Activated CD4-positive, alpha-beta T cell treated with anti-CD3 and anti-CD28 coated beads for 4 hours (primary cell): Measurements from ENCODE around the gene ZNF605.
"Not testable (repeated sequence)": the region's sequence is repeated elsewhere in the genome, so short reads cannot be mapped to it uniquely, and the experiment has no call there.

Experiments
- DNase-seq, 2 donors: peaks; one replicate each; pipeline ENCODE4 v3.0.0-alpha.2; 2020

The ZNF605 gene

DNA sequence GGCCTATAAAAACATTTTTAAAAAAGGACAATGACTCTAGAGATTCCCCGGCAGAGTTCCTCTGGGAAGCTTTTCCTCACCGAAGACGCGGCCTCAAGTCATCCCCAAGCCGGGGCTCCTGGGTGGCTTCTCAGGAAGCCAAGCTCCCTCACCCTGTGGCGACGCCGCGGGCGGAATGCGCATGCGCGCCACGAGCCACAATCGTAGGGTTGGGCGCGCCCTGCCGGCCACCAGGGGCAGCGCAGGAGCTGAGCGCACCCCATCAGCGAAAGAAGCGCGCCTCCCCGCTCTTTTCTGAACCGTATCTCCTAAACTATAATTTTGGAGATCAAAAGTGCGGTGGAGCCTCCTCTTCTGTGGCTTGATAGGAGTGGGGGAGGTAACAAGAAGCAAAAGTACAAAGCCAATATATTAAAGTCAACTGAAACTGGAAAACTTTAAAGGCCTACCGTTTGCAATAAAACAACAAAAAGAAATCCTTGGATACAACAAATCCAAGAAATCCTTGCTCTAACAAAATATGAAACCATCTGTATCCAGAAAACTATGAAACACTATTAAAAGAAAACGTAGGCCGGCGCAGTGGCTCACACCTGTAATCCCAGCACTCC, 51.3 kb downstream of the ZNF605 start:
- DNase-seq = peak; percentile 91

DNA sequence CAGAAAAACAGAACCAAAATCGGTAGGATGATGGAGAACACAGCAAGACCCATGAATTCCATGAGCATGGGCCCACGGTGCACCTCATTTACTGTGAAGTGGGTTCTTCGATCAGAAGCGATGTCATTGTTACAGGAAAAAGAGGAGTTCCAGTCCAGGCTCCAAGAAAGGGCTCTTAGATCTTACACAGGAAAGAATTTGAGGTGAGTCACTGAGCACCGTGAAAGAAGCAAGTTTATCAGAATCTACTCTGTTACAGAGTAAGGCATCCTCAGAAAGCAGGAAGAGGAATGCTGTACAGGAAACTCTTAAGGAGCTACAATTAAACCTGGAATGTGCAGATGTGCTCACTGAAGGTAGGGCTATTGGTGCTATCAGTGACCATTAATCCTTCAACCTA, 57.1 kb downstream of the ZNF605 start:
- DNase-seq = no peak

DNA sequence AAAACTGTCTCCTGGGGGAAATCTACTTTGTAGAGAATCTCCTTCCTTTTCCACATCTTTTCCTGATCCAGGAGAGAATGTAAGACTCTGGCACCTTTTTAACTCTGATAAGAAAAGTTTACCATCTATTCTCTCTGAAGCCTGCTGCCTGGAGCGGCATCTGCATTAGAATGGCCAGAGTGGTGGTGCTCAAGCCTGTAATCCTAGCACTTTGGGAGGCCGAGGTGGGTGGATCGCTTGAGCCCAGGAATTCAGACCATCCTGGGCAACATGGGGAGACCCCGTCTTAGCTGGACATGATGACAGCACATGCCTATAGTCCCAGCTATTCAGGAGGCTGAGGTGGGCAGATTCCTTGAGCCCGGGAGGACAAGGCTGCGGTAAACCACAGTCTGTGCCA, 67.3 kb downstream of the ZNF605 start:
- DNase-seq = no peak

DNA sequence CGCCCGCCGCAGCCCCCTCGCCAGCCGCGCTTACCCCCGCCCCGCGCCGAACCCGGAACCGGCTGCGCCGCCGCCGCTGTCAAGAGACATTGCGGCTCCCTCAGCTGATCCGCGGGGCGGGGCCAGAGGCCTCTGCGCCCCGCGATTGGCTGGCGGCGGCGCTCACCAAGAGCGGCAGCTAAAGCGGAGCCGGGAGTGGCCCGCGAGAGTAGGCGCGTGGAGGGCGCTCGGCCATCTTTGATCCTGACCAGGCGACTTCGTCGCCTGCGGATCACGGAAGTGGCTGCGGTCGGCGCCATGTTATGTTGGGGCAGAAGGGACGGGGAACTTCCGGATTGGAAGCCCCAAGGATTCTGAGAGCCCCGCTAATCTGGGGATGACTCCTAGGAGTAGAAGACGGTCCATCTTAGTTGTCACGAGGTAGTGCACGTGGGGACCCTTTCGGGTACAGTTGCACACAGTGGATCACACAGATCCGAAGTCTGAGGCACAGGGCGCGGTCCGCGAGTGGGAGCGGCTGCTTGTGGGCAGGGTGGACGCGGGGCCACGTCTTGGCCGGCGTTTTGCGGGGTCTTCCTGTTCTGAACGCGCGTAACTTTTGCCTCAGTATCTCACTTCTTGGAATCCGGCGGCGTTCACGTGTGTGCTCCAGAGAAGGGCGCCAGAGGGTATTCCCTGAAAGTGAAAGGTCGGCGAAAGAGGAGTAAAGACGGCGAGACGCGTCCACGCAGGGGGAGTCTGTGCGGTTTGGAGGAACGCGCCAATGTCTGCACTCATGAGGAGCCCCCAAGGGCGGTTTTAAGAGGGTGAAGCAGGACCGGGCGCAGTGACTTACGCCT, 68.4 kb downstream of the ZNF605 start, which contains the start of gene CHFR:
CHFR (minus strand) TSS at position 93 of the 839 bp plus-strand sequence. CDS start 277 bp downstream, outside the sequence.
- DNase-seq = peak; percentile 89 to 93

DNA sequence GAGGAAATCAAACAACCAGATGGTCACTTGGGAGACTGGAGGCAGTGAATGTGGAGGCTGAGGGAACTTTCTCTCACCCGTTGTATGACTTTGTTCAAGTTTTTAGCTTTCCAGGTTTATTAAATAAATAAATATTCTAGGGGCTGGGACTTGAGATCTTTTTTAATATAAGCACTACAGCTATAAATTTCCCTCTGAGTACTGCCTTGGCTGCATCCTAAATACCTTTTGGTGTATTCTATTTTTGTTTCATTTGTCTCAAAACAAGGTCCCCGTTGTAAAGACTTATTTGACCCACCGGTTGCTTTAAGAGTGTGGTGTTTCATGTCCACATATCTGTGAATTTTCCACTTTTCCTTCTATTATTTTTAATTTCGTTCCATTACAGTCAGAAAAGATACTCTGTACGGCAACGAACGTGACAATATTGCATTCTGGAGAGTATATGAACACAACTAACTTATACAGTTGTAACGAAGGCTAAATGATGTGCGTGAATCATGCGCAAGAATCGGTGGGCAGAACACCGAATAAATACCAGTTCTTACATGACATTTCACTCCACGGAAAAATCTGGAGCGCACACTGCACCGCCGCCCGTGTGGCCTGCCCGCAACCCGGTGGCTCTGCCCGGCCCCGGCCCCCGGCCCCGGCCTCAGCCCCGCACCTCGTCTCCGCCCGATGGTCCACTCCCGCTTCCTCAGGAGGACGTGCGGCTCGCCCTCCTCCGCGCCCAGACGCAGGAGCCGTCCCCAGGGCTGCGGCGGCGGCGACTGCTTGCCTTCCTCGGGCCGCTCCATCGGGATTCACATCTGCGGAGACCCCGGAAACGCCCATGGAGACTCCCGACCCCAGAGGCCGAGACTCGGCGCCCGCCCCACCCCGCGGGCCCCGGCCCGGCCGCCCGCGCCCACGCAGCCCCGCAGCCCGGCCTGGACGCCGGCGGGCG, 69.3 kb downstream of the ZNF605 start:
- DNase-seq = no peak

DNA sequence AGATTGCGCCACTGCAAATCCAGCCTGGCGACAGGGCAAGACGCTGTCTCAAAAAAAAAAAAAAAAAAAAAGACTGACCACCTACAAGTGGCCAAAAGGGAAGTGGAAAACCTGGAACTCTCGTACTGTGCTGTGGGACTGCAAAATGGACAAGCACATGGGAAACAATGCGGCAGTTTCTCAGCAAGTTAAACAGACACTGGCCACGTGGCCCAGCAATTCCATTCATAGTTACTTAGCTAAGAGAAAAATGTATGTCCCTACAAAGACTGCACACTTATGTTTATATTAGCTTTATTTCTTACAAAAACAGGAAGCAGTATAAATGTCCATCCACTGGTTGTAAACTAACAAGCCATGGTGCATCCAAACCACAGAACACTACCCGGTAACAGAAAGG, 74.3 kb downstream of the ZNF605 start:
- no peak for DNase-seq

DNA sequence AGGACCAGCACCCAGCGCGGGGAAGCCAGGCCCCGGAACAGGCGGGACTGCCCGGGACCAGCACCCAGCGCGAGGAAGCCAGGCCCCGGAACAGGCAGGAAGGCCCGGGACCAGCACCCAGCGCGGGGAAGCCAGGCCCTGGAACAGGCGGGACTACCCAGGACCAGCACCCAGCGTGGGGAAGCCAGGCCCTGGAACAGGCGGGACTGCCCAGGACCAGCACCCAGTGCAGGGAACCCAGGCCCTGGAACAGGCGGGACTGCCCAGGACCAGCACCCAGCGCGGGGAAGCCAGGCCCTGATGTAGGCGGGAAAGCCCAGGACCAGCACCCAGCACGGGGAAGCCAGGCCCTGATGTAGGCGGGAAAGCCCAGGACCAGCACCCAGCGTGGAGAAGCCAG, 81.5 kb downstream of the ZNF605 start:
- DNase-seq = not testable (repeated sequence)

DNA sequence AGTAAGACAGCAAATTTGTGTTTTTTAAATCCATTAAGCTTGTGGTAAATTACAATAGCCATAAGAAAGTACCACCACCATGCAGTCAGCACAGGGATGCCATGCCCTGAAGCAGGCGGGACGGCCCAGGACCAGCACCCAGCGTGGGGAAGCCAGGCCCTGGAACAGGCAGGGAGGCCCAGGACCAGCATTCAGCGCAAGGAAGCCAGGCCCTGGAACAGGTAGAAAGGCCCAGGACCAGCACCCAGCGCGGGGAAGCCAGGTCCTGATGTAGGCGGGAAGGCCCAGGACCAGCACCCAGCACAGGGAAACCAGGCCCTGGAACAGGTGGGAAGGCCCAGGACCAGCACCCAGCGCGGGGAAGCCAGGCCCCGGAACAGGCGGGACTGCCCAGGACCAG, 81.9 kb downstream of the ZNF605 start:
- DNase-seq = no peak

DNA sequence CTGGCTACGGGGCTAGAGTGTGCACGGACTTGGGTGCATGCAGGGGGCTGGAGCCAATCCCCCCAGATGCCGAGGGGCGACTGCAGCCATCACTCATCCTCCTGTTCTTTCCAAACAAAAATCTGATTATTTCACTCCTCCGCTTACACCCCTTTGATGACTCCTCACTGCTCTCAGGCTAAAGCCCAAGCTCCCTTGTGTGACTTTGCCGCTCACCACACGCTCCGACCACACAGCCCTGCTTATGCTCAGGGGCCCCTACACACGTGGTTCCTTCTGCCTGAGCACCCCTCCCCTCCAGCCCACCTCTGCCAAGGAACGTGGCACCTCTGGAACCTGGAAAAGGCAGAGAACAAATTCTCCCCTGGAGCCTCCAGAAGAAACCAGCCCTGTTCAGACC, 82.4 kb downstream of the ZNF605 start:
- DNase-seq = no peak

DNA sequence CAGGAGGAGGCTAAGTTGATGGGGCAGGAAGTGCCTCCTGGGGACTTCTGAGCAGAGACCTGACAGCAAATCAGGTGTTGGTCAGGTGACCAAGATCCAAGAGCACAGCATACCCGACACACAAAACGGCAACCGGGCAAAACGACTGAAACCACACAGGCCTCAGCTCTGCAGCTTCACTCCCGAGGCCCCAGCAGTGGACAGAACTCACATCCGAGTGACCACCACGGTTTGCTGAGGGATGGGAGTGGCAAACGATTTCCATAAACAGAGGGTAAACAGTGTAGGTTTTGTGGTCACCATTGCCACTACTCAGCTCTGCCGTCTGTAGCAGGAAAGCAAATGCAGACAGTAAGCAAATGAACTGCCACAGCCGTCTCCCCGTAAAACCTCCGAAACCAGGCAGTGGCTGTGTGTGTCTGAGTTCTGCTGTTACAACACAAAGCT, 83.1 kb downstream of the ZNF605 start:
- DNase-seq = no peak

DNA sequence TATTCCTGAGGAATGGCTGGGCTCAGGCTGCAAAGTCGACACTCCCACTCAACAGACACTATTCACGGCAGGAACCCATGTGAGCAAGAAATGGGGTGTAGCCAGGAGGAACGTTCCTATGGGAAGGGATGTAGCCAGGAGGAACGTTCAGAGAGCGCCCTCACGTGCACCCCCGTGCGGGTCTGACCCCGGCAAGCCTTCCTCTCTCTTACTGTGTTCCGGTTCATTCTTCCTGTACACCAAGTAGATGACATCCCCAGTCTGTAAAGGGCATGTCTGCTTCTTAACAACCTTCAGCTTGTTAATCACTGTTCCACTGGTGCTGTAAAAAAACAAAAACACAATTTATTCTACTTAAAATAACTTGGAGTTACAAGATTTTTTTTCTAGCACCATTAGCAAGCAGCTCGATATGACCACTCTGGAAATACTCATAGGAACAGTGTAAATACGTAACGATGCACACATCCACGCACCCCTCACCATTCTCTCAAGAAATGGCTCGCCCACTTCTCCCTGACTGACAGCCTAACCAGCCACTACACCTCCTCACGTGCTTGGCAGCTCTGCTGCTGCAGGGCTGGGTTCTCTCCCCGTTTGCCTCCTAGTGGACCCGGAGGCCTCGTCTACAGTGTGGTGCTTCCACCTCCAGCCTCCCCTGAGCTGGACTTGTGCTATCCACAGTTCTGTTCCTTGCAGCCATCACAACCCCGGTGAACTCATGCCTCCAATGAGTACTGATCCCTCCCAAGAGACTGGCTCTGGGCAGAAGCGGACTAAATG, 83.8 kb downstream of the ZNF605 start:
- DNase-seq = no peak

DNA sequence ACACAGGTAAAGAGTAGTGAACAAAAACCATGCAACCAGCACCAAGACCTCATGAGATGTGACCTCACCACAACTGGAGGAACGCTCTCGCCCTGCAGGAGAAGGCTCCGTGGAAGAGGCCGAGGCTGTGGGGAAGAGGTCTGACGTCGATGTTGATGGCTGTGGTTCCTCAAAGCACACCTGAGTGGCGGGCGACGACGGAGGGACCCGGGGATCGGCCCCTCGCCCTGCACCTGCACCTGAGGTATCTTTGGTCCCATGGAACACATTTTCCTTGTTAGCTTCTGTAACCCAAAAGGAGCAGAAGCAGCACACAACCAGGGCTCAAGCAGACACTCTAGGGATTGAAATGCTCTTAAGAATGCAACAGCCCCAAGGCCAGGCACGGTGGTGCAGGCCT, 86.6 kb downstream of the ZNF605 start:
- DNase-seq = no peak
